Lower leg skin (tissue), 4 donors: ENCODE measurements around the gene VIP. TPM values are rescaled to one million over a fixed set of nuclear protein-coding genes. Genes with fewer than 3 reads are reported as not detected.

Experiments
- DNase-seq, 2 donors: peaks; one replicate each; pipeline ENCODE4 v3.0.0-alpha.2; 2019; ENCODE audit warnings: low spot score in 2 of 2
- H3K4me3 ChIP-seq: fragments of 200-600 bp; sonication (generic); 2 replicates; pipeline ENCODE4 v1.5.1; 2017; ENCODE audit warnings: mild to moderate bottlenecking, low read depth; ENCODE audit not compliant: poor library complexity, severe bottlenecking
- CTCF ChIP-seq, 3 donors: fragments of 450-650 bp; IDR thresholded peaks; one replicate each; pipeline ENCODE4 v1.5.1; 2016; ENCODE audit warnings: antibody characterized with exemption in 3 of 3, mild to moderate bottlenecking in 3 of 3, moderate library complexity in 2 of 3
- POLR2A ChIP-seq, 2 donors: fragments of 450-650 bp; IDR thresholded peaks; one replicate each; pipeline ENCODE4 v1.6.1; 2016 to 2017; ENCODE audit warnings: antibody characterized with exemption in 2 of 2, mild to moderate bottlenecking in 1 of 2, moderate library complexity in 1 of 2
- WGBS, 2 donors: methylation state at CpG; one replicate each; pipeline ENCODE4 v1.1.5; 2018; 5-methylcytosine and 5-hydroxymethylcytosine counted together
- intact Hi-C: fragments of 100-400 bp; cut with DNase I; formaldehyde crosslinking; loops from one replicate; pipeline ENCODE4 v1.15.0; 2023; ENCODE audit warnings: low total_unique reads
- total RNA-seq, 4 donors: library from RNA; depleted of rRNA; stranded (reverse); fragments of >200 nt; gene quantifications; one replicate each; pipeline ENCODE4 v1.1.0, GENCODE V29; 2016

The VIP gene
- total RNA-seq, 4 donors from 2014 or later, result 0.13 to 0.98 TPM; not detected in 2

- no peak for DNase-seq
- TF ChIP-seq POLR2A (IDR thresholded peaks at IDR 0.05) (no peak), CTCF (IDR thresholded peaks at IDR 0.05) (no peak)
- 69 to 72% methylated on average over 2 of the region's 2 CpGs for WGBS, 2 donors
- H3K4me3 ChIP-seq, result no peak overlapping the region
- intact Hi-C loops, result no loop called here
Observed at GRCh38 chr6:152736687-152737273, 13.8 kb upstream of the VIP start.

DNA sequence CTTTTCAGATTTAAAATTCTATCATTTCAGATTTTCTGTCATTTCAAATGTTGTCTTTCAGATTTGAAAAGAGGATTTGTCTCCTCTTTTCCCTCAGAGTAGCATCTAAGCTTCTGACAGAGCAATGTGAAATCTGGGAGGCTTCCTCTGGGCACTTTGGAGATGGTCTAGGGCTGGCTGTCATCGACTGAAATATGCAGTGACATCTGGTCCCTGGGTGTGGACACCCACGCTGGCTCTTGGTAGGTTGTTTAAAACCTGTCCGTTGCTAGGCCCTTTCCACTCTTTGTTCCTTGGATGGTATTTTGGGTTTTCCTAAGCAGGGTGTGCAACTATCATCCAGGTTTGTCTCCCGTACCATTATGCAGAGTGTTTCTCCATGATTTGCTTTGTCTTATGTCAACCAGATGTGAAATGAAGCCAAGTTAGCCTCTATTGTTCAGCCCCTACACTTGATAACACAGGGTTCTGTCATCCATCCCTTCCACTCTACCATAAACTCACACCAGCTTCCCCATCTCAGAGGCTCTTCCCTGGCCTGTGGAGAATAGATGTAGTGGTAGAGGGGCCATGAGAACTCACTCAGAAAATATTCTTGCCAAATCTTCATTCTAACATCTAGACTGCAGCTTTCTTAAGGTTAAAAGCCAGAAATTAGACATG is 5.0 kb upstream of the VIP start:
- H3K4me3 ChIP-seq, result no peak overlapping the region
- no peak for DNase-seq
- intact Hi-C loops, result no loop called here
- WGBS, 2 donors, result 71 to 72% methylated on average over 4 of the region's 4 CpGs
- TF ChIP-seq CTCF (IDR thresholded peaks at IDR 0.05), result no peak
- no peak for TF ChIP-seq POLR2A (IDR thresholded peaks at IDR 0.05)

GRCh38 chr6:152746172-152746553 is 4.4 kb upstream of the VIP start:
- no peak for DNase-seq
- WGBS, 2 donors, result 70 to 81% methylated on average over 2 of the region's 2 CpGs
- TF ChIP-seq POLR2A (IDR thresholded peaks at IDR 0.05), result no peak
- no peak for TF ChIP-seq CTCF (IDR thresholded peaks at IDR 0.05)
- intact Hi-C loops, result no loop called here
- no peak overlapping the region for H3K4me3 ChIP-seq

GRCh38 chr6:152748843-152749242 is 1.8 kb upstream of the VIP start:
- 38 to 53% methylated on average over 1 of the region's 1 CpG for WGBS, 2 donors

GRCh38 chr6:152749336-152749735 is 1.3 kb upstream of the VIP start:
- no peak for TF ChIP-seq CTCF (IDR thresholded peaks at IDR 0.05)
- TF ChIP-seq POLR2A (IDR thresholded peaks at IDR 0.05), result no peak
- intact Hi-C loops, result no loop called here
- no peak for DNase-seq
- 63 to 67% methylated on average over 1 of the region's 1 CpG for WGBS, 2 donors
- no peak overlapping the region for H3K4me3 ChIP-seq

More at GRCh38 chr6:152748843-152749242, 1.8 kb upstream of the VIP start:
- intact Hi-C loops, result no loop called here
- H3K4me3 ChIP-seq, result no peak overlapping the region
- TF ChIP-seq CTCF (IDR thresholded peaks at IDR 0.05) (no peak), POLR2A (IDR thresholded peaks at IDR 0.05) (no peak)
- no peak for DNase-seq
